GM12878 (cell line): ENCODE data around the gene PITPNM1. TPM values are rescaled to one million over a fixed set of nuclear protein-coding genes. Genes with fewer than 3 reads are reported as not detected.

Source experiments
- ATAC-seq: fragments of 200-7000 bp; cut with Tn5 transposase; 3 replicates; pipeline ENCODE4 v1.9.1; 2020; ENCODE audit warnings: mild to moderate bottlenecking, moderate library complexity
- BruUV-seq: library from RNA; stranded (reverse); fragments of 400-500 nt; replicated peaks from 2 replicates; lab custom pipeline; 2021; lab: Mats Ljungman, UMichigan
- CTCF ChIA-PET: fragments of 300-600 bp; sonication (Branson Sonifier 250); formaldehyde crosslinking; extraction: SDS; loops from one replicate; lab custom pipeline; 2021; ENCODE audit warnings: inconsistent platforms; lab: Yijun Ruan, JAX
- POLR2A ChIA-PET: fragments of 350-600 bp; formaldehyde crosslinking; extraction: SDS; loops from one replicate; lab custom pipeline; 2021; ENCODE audit warnings: inconsistent platforms; lab: Charles Lee
- RAD21 ChIA-PET: fragments of 300-600 bp; sonication (Branson Sonifier 250); formaldehyde crosslinking; loops from one replicate; lab custom pipeline; 2023; ENCODE audit warnings: antibody characterized with exemption; ENCODE audit not compliant: unreplicated experiment; lab: Charles Lee
- SMC1A ChIA-PET: fragments of 300-600 bp; sonication (Branson Sonifier 250); formaldehyde crosslinking; loops from one replicate; lab custom pipeline; 2023; ENCODE audit not compliant: unreplicated experiment, uncharacterized antibody; lab: Charles Lee
- DNase-seq: peaks from one replicate; pipeline ENCODE4 v3.0.0-alpha.2; 2011; ENCODE audit warnings: low read depth, low spot score
- FAIRE-seq: peaks from 3 replicates; lab custom pipeline; 2011; peaks lifted over from hg19 to GRCh38; lab: Jason Lieb, UNC
- H2AFZ ChIP-seq: 2 replicates; pipeline ENCODE4 v1.6.0; 2011; ENCODE audit warnings: low read depth, low read length, control low read depth; ENCODE audit not compliant: control insufficient read depth
- H3K27ac ChIP-seq: 2 replicates; pipeline ENCODE4 v1.5.1; 2011; ENCODE audit warnings: control low read depth; ENCODE audit not compliant: control insufficient read depth, insufficient read depth
- H3K27me3 ChIP-seq, 2 experiments: replicated peaks in 1 of 2; 2 replicates each; pipeline versions ENCODE4 v1.6.0 to v1.6.1; 2011; ENCODE audit warnings: low read length in 1 of 2; ENCODE audit not compliant: control insufficient read depth in 2 of 2, insufficient read depth in 2 of 2
- H3K36me3 ChIP-seq, 2 experiments: 2 replicates each; pipeline ENCODE4 v1.5.1; 2011; ENCODE audit warnings: low read length in 1 of 2; ENCODE audit not compliant: control insufficient read depth in 2 of 2, insufficient read depth in 2 of 2
- H3K4me1 ChIP-seq: 2 replicates; pipeline ENCODE4 v1.6.1; 2011; ENCODE audit warnings: mild to moderate bottlenecking, low read length, moderate library complexity, mixed read lengths; ENCODE audit not compliant: control insufficient read depth, insufficient read depth
- H3K4me2 ChIP-seq: 2 replicates; pipeline ENCODE4 v1.6.0; 2011; ENCODE audit warnings: control low read depth; ENCODE audit not compliant: control insufficient read depth, insufficient read depth
- H3K4me3 ChIP-seq: fragments of 200-600 bp; sonication (generic); 2 replicates; pipeline ENCODE4 v1.5.1; 2016
- H3K79me2 ChIP-seq: 2 replicates; pipeline ENCODE4 v1.6.0; 2011; ENCODE audit warnings: low read length; ENCODE audit not compliant: control insufficient read depth, insufficient read depth
- H3K9ac ChIP-seq: 2 replicates; pipeline ENCODE4 v1.8.0; 2011; ENCODE audit warnings: low read length, control low read depth, mixed read lengths; ENCODE audit not compliant: control insufficient read depth, insufficient read depth
- H3K9me3 ChIP-seq: replicated peaks from 3 replicates; pipeline ENCODE4 v1.5.1; 2011; ENCODE audit warnings: mild to moderate bottlenecking, low read length; ENCODE audit not compliant: control insufficient read depth, insufficient read depth
- H4K20me1 ChIP-seq: 2 replicates; pipeline ENCODE4 v1.6.0; 2011; ENCODE audit not compliant: control insufficient read depth, insufficient read depth
- BRCA1 ChIP-seq: IDR thresholded peaks from 2 replicates; pipeline ENCODE4 v1.6.1; 2011; ENCODE audit warnings: low read depth, low read length, improper control_type of control experiment
- CBFB ChIP-seq: IDR thresholded peaks from 2 replicates; pipeline ENCODE4 v1.6.1; 2016; ENCODE audit warnings: antibody characterized with exemption, low read depth
- EED ChIP-seq: sonication (generic); IDR thresholded peaks from 2 replicates; pipeline ENCODE4 v1.6.1; 2016; ENCODE audit warnings: antibody characterized with exemption, low read depth
- ESRRA ChIP-seq: IDR thresholded peaks from 2 replicates; pipeline ENCODE4 v1.6.1; 2012; ENCODE audit warnings: mild to moderate bottlenecking, low read length, improper control_type of control experiment
- FOXM1 ChIP-seq: IDR thresholded peaks from 2 replicates; pipeline ENCODE4 v1.6.1; 2012; ENCODE audit warnings: low read depth, mild to moderate bottlenecking, inconsistent platforms, low read length, moderate library complexity
- MEF2B ChIP-seq: fragments of 450-650 bp; IDR thresholded peaks from 2 replicates; pipeline ENCODE4 v1.6.1; 2018; ENCODE audit warnings: mild to moderate bottlenecking, moderate library complexity; ENCODE audit not compliant: partially characterized antibody, poor library complexity, severe bottlenecking
- WGBS: methylation state at CpG from one replicate; pipeline ENCODE4 v1.1.6; 2016; ENCODE audit warnings: low lambda C conversion rate; ENCODE audit not compliant: insufficient replicate concordance, insufficient coverage; ENCODE audit errors: missing lambda C conversion rate; 5-methylcytosine and 5-hydroxymethylcytosine counted together
- in situ Hi-C: fragments of 300-500 bp; cut with MboI; formaldehyde crosslinking; loops from 9 replicates; pipeline ENCODE4 v1.14.3; 2018; ENCODE audit warnings: mixed read lengths
- intact Hi-C: fragments of 100-400 bp; cut with micrococcal nuclease; formaldehyde crosslinking; loops from one replicate; pipeline ENCODE4 v1.14.2; 2022; ENCODE audit not compliant: unreplicated experiment
- polyA plus RNA-seq, 11 experiments: library from polyadenylated mRNA; depleted of rRNA in 4 of 11; unstranded in 6 of 11; stranded (reverse) in 5 of 11; fragments of >200 nt; fragmentation: Nextera tagmentation in 4 of 11; fragmentation: Illumina TruSeq in 1 of 11; extraction: Ambion mirVana in 4 of 11; extraction: Trizol in 1 of 11; gene quantifications; 1 replicate in 1 of 11; 2 replicates in 10 of 11; pipeline versions ENCODE4 v1.2.1 to v1.2.3, GENCODE V29; 2011 to 2016; ENCODE audit warnings: inconsistent platforms in 2 of 11, missing spikeins in 2 of 11, low read depth in 1 of 11
- total RNA-seq, 4 experiments: library from RNA; depleted of rRNA in 3 of 4; stranded (reverse); fragments of >200 nt in 3 of 4; fragmentation: Illumina TruSeq in 1 of 4; extraction: Trizol in 1 of 4; gene quantifications; 2 replicates each; pipeline versions ENCODE4 v1.2.1 to v1.2.3, GENCODE V29; 2013 to 2021
- TF ChIP-seq, protein P1 (sequence below): fragments of 450-650 bp; IDR thresholded peaks from 2 replicates; pipeline ENCODE4 v1.6.1; 2017; ENCODE audit warnings: antibody characterized with exemption, mild to moderate bottlenecking, moderate library complexity

Gene PITPNM1
- total and polyA plus RNA-seq, 10 of the 15 experiments (the other 5 are each of a cell fraction or from before 2014, with no cell fraction given) = 0.11 to 56.8 (median 16.5) TPM

- POLR2A ChIA-PET = no interaction called here
- SMC1A ChIA-PET = no interaction called here
- RAD21 ChIA-PET = no interaction called here
- intact Hi-C loops (no loop called here), in situ Hi-C loops (no loop called here)
- no peaks in the 10 kb centered on the region for H3K36me3 ChIP-seq
- FAIRE-seq (no peak), DNase-seq (no peak), ATAC-seq (no peak)
- no TSS peak for BruUV-seq
- no peak overlapping the region for H2AFZ ChIP-seq
- no peaks in the 10 kb centered on the region for H3K79me2 ChIP-seq
- H3K4me2 ChIP-seq = no peak overlapping the region
- no peaks in the 10 kb centered on the region; a peak in 1 of 4 replicates for H3K27me3 ChIP-seq
- no peaks in the 10 kb centered on the region for H4K20me1 ChIP-seq
- no peak overlapping the region for H3K4me3 ChIP-seq
- CTCF ChIA-PET = no interaction called here
- no peaks in the 10 kb centered on the region for H3K9me3 ChIP-seq
- H3K4me1 ChIP-seq = no peaks in the 10 kb centered on the region
- TF ChIP-seq EED (no peak), MEF2B (no peak), ESRRA (no peak), FOXM1 (no peak), CBFB (no peak), BRCA1 (no peak)
- TF ChIP-seq, protein P1, sequence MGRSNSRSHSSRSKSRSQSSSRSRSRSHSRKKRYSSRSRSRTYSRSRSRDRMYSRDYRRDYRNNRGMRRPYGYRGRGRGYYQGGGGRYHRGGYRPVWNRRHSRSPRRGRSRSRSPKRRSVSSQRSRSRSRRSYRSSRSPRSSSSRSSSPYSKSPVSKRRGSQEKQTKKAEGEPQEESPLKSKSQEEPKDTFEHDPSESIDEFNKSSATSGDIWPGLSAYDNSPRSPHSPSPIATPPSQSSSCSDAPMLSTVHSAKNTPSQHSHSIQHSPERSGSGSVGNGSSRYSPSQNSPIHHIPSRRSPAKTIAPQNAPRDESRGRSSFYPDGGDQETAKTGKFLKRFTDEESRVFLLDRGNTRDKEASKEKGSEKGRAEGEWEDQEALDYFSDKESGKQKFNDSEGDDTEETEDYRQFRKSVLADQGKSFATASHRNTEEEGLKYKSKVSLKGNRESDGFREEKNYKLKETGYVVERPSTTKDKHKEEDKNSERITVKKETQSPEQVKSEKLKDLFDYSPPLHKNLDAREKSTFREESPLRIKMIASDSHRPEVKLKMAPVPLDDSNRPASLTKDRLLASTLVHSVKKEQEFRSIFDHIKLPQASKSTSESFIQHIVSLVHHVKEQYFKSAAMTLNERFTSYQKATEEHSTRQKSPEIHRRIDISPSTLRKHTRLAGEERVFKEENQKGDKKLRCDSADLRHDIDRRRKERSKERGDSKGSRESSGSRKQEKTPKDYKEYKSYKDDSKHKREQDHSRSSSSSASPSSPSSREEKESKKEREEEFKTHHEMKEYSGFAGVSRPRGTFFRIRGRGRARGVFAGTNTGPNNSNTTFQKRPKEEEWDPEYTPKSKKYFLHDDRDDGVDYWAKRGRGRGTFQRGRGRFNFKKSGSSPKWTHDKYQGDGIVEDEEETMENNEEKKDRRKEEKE = no peak
- H3K27ac ChIP-seq = no peak overlapping the region
- 42% methylated on average over 15 of the region's 15 CpGs for WGBS
- no peak overlapping the region for H3K9ac ChIP-seq
These were observed 17.2 kb upstream of the PITPNM1 start for GRCh38 chr11:67522338-67522737.
